GM18502 (cell line): Measurements from ENCODE around the gene LETM1.

Source experiments
- ATAC-seq: cut with Tn5 transposase; IDR thresholded peaks from one replicate; pipeline ENCODE4 v1.9.1; 2021; ENCODE audit warnings: mild to moderate bottlenecking; ENCODE audit not compliant: unreplicated experiment, poor library complexity

The LETM1 gene

GRCh38 chr4:1809754-1810502, 46.0 kb downstream of the LETM1 start:
- ATAC-seq, result no peak

DNA sequence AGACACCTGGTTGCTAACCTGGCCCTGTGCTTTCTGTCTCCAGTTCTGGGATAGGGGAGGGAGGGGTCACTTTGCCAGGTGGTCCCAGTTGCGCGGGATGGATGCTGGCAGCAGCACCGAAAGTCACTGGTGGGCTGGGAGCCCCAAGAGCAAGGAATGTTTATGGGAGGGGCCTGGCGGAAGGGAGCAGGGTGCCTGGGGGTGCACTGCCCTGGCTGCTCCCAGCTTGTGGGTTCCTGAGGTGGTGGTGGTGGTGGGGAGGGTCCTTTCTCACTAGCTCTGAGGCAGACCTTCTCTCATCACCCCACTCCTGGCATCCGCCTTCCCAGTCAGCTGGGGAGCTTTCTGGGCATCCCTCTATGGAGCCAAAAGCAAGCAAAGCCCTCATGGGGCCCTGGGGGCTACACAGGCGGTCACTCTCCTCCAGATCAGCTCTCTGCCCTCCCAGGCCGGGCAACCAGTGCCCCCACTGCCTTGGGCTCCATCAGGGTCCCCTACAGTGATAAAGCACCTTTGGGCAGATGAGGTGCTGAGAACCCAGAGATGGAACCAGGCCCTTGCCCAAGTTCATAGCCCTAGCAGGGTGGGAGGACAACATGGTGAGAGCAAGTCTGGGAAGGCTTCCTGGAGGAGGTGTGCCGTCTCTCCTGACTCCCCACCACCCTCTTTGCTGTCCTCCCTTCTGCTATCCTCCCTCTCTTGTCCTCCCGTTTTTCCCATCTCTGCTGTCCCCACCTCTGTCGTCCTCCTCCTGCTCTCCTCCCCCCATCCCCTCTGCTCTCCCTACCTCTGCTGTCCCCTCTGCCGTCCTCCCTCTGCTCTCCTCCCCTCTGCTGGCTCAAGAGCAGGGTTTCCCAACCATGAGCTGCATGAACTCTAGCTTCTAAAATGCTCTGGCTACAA, 46.9 kb downstream of the LETM1 start:
- no peak for ATAC-seq

- ATAC-seq, result no peak
Observed at GRCh38 chr4:1808396-1808795, 47.6 kb downstream of the LETM1 start.

- ATAC-seq, result no peak
Observed at GRCh38 chr4:1807332-1807777, 48.6 kb downstream of the LETM1 start.

DNA sequence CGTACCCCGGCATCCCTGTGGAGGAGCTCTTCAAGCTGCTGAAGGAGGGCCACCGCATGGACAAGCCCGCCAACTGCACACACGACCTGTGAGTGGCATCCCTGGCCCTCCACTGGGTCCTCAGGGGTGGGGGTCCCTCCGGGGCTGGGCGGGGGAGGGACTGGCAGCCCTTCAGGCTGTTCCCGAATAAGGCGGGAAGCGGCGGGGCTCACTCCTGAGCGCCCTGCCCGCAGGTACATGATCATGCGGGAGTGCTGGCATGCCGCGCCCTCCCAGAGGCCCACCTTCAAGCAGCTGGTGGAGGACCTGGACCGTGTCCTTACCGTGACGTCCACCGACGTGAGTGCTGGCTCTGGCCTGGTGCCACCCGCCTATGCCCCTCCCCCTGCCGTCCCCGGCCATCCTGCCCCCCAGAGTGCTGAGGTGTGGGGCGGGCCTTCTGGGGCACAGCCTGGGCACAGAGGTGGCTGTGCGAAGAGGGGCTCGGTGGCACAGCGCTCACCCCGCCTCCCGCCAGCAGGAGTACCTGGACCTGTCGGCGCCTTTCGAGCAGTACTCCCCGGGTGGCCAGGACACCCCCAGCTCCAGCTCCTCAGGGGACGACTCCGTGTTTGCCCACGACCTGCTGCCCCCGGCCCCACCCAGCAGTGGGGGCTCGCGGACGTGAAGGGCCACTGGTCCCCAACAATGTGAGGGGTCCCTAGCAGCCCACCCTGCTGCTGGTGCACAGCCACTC, 49.2 kb downstream of the LETM1 start:
- no peak for ATAC-seq

GRCh38 chr4:1806223-1806564, 49.8 kb downstream of the LETM1 start:
- no peak for ATAC-seq

- no peak for ATAC-seq
Observed at GRCh38 chr4:1805493-1806222, 50.3 kb downstream of the LETM1 start.

DNA sequence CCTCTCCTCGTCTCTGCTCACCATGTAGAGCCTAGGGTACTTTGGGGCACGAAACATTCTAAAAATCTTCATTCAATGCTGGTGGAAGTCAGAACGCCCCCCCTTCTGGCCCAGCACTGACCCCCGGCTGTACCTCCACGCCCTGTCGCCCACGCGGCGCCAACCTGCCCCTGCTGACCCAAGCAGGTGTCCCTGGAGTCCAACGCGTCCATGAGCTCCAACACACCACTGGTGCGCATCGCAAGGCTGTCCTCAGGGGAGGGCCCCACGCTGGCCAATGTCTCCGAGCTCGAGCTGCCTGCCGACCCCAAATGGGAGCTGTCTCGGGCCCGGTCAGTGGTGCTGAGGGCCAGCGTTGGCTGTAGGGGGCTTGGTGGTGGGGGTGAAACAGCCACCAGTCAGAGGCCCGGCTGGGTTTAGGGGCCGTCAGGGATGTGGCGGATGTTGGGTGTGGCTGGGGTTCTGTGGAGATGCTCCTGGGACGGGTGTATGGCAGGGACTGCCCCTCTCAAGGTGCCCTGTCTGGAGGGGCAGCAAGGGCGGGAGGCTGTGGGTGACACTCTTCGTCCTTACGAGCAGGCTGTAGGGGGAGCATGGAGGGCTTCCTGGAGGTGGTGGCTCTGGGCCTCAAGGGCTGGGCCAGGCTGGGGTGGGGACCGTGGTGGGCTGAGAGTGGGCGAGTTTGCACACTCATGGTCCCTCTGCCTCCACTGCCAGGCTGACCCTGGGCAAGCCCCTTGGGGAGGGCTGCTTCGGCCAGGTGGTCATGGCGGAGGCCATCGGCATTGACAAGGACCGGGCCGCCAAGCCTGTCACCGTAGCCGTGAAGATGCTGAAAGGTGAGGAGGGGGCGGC, 51.1 kb downstream of the LETM1 start:
- no peak for ATAC-seq

- ATAC-seq, result no peak
Observed at GRCh38 chr4:1803523-1804423, 52.2 kb downstream of the LETM1 start.

DNA sequence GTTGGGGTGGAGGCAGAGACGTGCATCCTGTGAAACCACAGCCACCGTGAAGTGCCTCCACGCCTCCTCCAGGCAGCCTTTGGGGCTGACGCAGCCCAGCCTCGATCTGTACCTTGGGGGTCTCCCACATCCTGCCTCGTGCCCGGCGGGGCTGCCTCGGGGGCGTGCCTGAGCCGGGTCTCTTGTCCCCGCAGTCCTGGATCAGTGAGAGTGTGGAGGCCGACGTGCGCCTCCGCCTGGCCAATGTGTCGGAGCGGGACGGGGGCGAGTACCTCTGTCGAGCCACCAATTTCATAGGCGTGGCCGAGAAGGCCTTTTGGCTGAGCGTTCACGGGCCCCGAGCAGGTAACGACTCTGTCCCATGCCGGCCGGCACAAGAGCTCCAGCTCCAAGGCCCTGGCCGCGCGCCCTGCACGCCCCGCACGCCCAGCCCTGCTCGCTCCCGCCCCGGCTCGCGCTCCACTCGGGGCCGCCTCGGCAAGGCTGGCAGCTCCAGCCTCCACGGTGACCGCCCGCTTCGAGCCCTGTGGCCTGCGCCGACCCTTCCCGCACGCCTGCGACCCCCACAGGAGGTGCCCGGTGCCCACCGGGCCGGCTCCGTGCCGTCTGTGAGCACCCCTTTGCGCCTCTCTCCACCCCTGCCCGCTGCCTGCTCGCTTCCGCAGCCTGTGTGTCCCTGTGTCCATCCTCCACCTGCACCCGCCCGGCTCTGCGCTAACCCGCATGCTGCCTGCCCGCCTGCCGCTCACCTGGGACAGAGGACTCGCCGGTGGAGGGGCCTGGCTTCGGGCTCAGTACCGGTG, 53.0 kb downstream of the LETM1 start:
- no peak for ATAC-seq

DNA sequence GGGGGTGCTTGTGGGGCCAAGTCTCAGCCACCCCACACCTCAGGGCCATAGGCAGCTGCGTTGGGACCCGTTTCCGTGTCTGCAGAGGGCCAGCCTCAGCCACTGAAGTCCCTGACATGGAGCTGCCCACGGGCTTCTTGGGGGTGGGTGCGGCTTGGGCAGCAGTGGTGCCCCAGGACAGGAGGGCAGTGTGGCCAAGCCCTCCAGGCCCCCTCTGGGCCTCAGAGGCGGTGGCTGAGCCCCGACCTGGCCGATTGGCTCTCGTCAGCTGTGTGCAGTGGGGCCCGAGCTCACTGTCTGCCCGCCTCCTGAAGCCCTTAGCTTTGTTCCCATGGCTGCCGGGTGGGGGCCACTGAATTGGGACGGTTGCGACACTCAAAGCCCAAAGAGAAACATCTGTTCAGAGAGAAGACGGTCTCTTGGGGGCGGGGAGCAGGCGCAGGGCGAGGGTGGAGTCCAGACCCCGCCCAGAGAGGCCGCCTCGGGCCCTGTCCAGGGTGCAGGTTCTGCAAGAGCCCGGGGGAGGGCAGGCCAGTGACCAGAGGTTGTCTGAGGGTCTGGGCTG, 53.7 kb downstream of the LETM1 start:
- no peak for ATAC-seq

DNA sequence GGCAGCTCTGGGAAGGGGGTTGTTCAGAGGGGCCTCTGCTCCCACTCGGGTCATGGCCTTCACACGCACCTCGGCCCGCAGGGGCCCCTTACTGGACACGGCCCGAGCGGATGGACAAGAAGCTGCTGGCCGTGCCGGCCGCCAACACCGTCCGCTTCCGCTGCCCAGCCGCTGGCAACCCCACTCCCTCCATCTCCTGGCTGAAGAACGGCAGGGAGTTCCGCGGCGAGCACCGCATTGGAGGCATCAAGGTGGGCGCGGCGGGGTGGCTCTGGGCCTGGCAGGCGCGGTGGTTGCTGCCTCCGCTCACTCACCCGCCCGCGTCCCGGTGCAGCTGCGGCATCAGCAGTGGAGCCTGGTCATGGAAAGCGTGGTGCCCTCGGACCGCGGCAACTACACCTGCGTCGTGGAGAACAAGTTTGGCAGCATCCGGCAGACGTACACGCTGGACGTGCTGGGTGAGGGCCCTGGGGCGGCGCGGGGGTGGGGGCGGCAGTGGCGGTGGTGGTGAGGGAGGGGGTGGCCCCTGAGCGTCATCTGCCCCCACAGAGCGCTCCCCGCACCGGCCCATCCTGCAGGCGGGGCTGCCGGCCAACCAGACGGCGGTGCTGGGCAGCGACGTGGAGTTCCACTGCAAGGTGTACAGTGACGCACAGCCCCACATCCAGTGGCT, 54.5 kb downstream of the LETM1 start:
- ATAC-seq, result no peak

DNA sequence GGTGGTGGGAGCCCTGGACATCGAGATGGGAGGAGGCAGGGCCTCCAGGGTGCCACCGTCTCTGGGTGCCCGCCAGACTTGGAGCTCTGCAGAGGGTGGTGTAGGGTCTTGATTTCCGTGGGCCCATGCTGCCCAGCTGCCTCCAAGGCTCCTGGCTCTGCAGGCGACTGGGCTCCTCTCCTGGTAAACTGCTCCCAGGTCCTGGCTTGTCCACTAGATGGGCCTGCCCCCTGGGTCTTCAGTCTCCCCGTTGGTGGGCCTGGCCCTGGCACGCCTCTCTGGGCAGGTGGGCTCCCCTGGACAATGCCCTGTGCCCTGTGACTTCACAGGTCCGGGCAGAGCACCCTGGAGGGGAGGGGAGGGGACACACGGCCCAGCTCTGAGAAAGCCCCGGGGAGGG, 55.2 kb downstream of the LETM1 start:
- ATAC-seq, result no peak

- no peak for ATAC-seq
Observed at GRCh38 chr4:1799387-1800375, 56.3 kb downstream of the LETM1 start.

GRCh38 chr4:1798580-1799386, 57.2 kb downstream of the LETM1 start:
- no peak for ATAC-seq
